ENCODE measurements around the gene QKI.

- no peak for TF ChIP-seq GATA2 (IDR thresholded peaks at IDR 0.05; ENCODE audit: low read depth, low read length)
- no peak for TF ChIP-seq GATA3 (IDR thresholded peaks at IDR 0.05; ENCODE audit: low read depth, low read length)
Measured at GRCh38 chr6:163398815-163399214, 15.7 kb upstream of the QKI start.

All from SH-SY5Y (cell line).